ENCODE results near the gene HOXA10. TPM values are rescaled to one million over a fixed set of nuclear protein-coding genes. Genes with fewer than 3 reads are reported as not detected.

Gene HOXA10
- total RNA-seq, 1 experiment from 2014 or later, result not detected

- H3K4me3 ChIP-seq (ENCODE audit: low read depth, low read length, poor library complexity, severe bottlenecking), result no peak overlapping the region
- ChIA-PET POLR2A (ENCODE audit: low non-redundant PET) (no interaction called here), CTCF (interaction anchor here (1.2 kb wide), 1 partner anchor 720 kb away, joined by 4 read pairs; no protein-coding TSS in a partner anchor)
- intact Hi-C loops (cut with micrococcal nuclease; ENCODE audit: unreplicated experiment), result loop anchor here (5.0 kb wide), 1 partner anchor 571 kb away; no protein-coding TSS in a partner anchor
- no peaks in the 10 kb centered on the region for H3K36me3 ChIP-seq (ENCODE audit: insufficient read depth, low read length, poor library complexity, severe bottlenecking)
- no peaks in the 10 kb centered on the region for H3K4me1 ChIP-seq (ENCODE audit: insufficient read depth, low read length, poor library complexity, severe bottlenecking)
- H3K9me3 ChIP-seq (ENCODE audit: low read depth, low read length, poor library complexity, severe bottlenecking), result no peaks in the 10 kb centered on the region
- no peak for DNase-seq (ENCODE audit: low spot score)
- peaks cover 94% of the 10 kb centered on the region for H3K27me3 ChIP-seq (replicated peaks; ENCODE audit: insufficient read depth, low read depth, low read length, poor library complexity)
- no peak overlapping the region for H3K27ac ChIP-seq (ENCODE audit: low read depth, low read length, poor library complexity, severe bottlenecking)
- BruUV-seq (replicated peaks), result no TSS peak
- no peak for TF ChIP-seq CTCF (conservative IDR thresholded peaks at IDR 0.05; ENCODE audit: low read depth, low read length)
- TF ChIP-seq EZH2 (IDR thresholded peaks at IDR 0.05; ENCODE audit: borderline replicate concordance, low read depth, low read length, poor library complexity, severe bottlenecking), result no peak
Observed at GRCh38 chr7:27201580-27202017, 27.5 kb upstream of the HOXA10 start.

GRCh38 chr7:27200761-27201579 lies 26.9 kb upstream of the HOXA10 start:
- Histone ChIP-seq H3K4me3 (ENCODE audit: low read depth, low read length, poor library complexity, severe bottlenecking) (peak overlapping the region; percentile 29), H3K36me3 (ENCODE audit: insufficient read depth, low read length, poor library complexity, severe bottlenecking) (no peaks in the 10 kb centered on the region), H3K4me1 (ENCODE audit: insufficient read depth, low read length, poor library complexity, severe bottlenecking) (no peaks in the 10 kb centered on the region), H3K27ac (ENCODE audit: low read depth, low read length, poor library complexity, severe bottlenecking) (no peak overlapping the region), H3K9me3 (ENCODE audit: low read depth, low read length, poor library complexity, severe bottlenecking) (no peaks in the 10 kb centered on the region), H3K27me3 (replicated peaks; ENCODE audit: insufficient read depth, low read depth, low read length, poor library complexity) (peaks cover 94% of the 10 kb centered on the region)
- ChIA-PET POLR2A (ENCODE audit: low non-redundant PET) (no interaction called here), CTCF (interaction anchor here (1.2 kb wide), 1 partner anchor 720 kb away, joined by 4 read pairs; no protein-coding TSS in a partner anchor)
- intact Hi-C loops (cut with micrococcal nuclease; ENCODE audit: unreplicated experiment), result loop anchor here (5.0 kb wide), 1 partner anchor 571 kb away; no protein-coding TSS in a partner anchor
- no peak for DNase-seq (ENCODE audit: low spot score)
- BruUV-seq (replicated peaks), result no TSS peak
- TF ChIP-seq CTCF (conservative IDR thresholded peaks at IDR 0.05; ENCODE audit: low read depth, low read length) (no peak), EZH2 (IDR thresholded peaks at IDR 0.05; ENCODE audit: borderline replicate concordance, low read depth, low read length, poor library complexity, severe bottlenecking) (peak; percentile 88)

- Histone ChIP-seq H3K36me3 (ENCODE audit: insufficient read depth, low read length, poor library complexity, severe bottlenecking) (no peaks in the 10 kb centered on the region), H3K9me3 (ENCODE audit: low read depth, low read length, poor library complexity, severe bottlenecking) (no peaks in the 10 kb centered on the region), H3K27me3 (replicated peaks; ENCODE audit: insufficient read depth, low read depth, low read length, poor library complexity) (peaks cover 94% of the 10 kb centered on the region), H3K4me3 (ENCODE audit: low read depth, low read length, poor library complexity, severe bottlenecking) (peak within 1 kb of the TSS; percentile 29), H3K4me1 (ENCODE audit: insufficient read depth, low read length, poor library complexity, severe bottlenecking) (no peaks in the 10 kb centered on the region), H3K27ac (ENCODE audit: low read depth, low read length, poor library complexity, severe bottlenecking) (no peak within 1 kb of the TSS)
- TF ChIP-seq CTCF (conservative IDR thresholded peaks at IDR 0.05; ENCODE audit: low read depth, low read length), result no peak
- TF ChIP-seq EZH2 (IDR thresholded peaks at IDR 0.05; ENCODE audit: borderline replicate concordance, low read depth, low read length, poor library complexity, severe bottlenecking), result peak; percentile 97
- intact Hi-C loops (cut with micrococcal nuclease; ENCODE audit: unreplicated experiment), result loop anchor here (5.0 kb wide), 4 partner anchors 377 to 897 kb away; no protein-coding TSS in a partner anchor
- no TSS peak for BruUV-seq (replicated peaks)
- ChIA-PET POLR2A (ENCODE audit: low non-redundant PET) (no interaction called here), CTCF (interaction anchor here (0.6 kb wide), 2 partner anchors 743 to 1047 kb away, joined by 4 to 5 read pairs; no protein-coding TSS in a partner anchor)
- peak; percentile 45 for DNase-seq (ENCODE audit: low spot score)
Observed at GRCh38 chr7:27199849-27200760, 26.0 kb upstream of the HOXA10 start, which contains the start of gene HOXA13. TSS of gene HOXA13 (minus strand) at chr7:27200091. CDS start at chr7:27200077, 14 bp downstream.
